ENCODE measurements around the gene UST. TPM values are rescaled to one million over a fixed set of nuclear protein-coding genes. Genes with fewer than 3 reads are reported as not detected.

Gene UST
- total and polyA plus RNA-seq, 4 donors = 8.4 to 21.5 (median 14.1) TPM

DNA sequence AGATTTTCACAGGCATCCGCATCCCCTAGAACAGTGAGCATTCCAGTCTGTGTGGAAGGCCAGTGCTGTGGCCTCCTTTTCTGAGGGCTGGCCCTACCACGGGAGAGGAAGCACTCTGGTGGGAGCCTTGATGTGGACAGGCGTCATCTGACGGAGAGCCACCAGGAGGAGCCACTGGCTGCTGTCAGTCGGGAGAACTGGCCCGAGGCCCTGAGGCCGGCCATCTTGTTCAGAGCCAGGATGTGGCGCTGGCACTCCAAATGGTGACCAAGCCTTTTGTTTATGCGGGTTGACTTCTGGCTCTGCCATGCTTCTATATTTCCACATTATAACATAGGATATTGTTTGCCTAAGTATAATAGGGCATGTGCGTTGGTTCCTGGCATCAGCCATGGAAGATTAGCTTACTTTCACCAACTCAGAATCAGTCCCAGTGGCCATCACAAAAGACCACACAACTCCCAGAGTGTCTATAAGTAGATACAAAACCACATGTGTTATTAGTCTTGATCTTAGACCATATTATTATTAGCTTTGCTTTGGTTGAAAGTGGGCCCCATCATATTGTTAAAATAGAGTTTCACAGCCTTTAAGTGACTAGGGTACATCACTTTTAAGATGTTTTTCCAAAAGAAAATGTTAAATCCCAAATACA lies 296.8 kb downstream of the UST start:
- Histone ChIP-seq H3K27me3 (ENCODE audit: control insufficient read depth in 1 of 2, insufficient read depth in 2 of 2, low read length in 1 of 2) (no peaks in the 10 kb centered on the region), H3K27ac (ENCODE audit: low read depth in 1 of 2, low read length in 2 of 2) (no peak overlapping the region), H3K4me3 (ENCODE audit: low read length in 2 of 2) (no peak overlapping the region), H3K36me3 (ENCODE audit: control insufficient read depth in 1 of 2, insufficient read depth in 2 of 2, low read length in 1 of 2) (peaks cover 0 to 2% of the 10 kb centered on the region in 2 donors), H3K9me3 (ENCODE audit: control insufficient read depth, low read length) (no peaks in the 10 kb centered on the region), H3K4me1 (ENCODE audit: control insufficient read depth in 1 of 2, insufficient read depth in 2 of 2, low read length in 2 of 2) (no peaks in the 10 kb centered on the region)
- intact Hi-C loops (cut with DNase I) = no loop called here
- ATAC-seq (ENCODE audit: low FRiP score) (no peak), DNase-seq (no peak)
- WGBS, 2 donors = 95 to 96% methylated on average over 10 of the region's 10 CpGs

- no peaks in the 10 kb centered on the region for H3K9me3 ChIP-seq (ENCODE audit: control insufficient read depth, low read length)
- DNase-seq = no peak
- peaks cover 0 to 2% of the 10 kb centered on the region in 2 donors for H3K36me3 ChIP-seq (ENCODE audit: control insufficient read depth in 1 of 2, insufficient read depth in 2 of 2, low read length in 1 of 2)
- intact Hi-C loops (cut with DNase I) = no loop called here
- 89 to 90% methylated on average over 8 of the region's 8 CpGs for WGBS, 2 donors
- no peaks in the 10 kb centered on the region for H3K27me3 ChIP-seq (ENCODE audit: control insufficient read depth in 1 of 2, insufficient read depth in 2 of 2, low read length in 1 of 2)
- no peak overlapping the region for H3K27ac ChIP-seq (ENCODE audit: low read depth in 1 of 2, low read length in 2 of 2)
- H3K4me1 ChIP-seq (ENCODE audit: control insufficient read depth in 1 of 2, insufficient read depth in 2 of 2, low read length in 2 of 2) = no peaks in the 10 kb centered on the region
- no peak overlapping the region for H3K4me3 ChIP-seq (ENCODE audit: low read length in 2 of 2)
- no peak for ATAC-seq (ENCODE audit: low FRiP score)
Measured at GRCh38 chr6:149044528-149044927, 297.7 kb downstream of the UST start.

GRCh38 chr6:149045404-149045803 lies 298.6 kb downstream of the UST start:
- WGBS, 2 donors = 95 to 98% methylated on average over 2 of the region's 2 CpGs
- ATAC-seq (ENCODE audit: low FRiP score) = no peak

DNA sequence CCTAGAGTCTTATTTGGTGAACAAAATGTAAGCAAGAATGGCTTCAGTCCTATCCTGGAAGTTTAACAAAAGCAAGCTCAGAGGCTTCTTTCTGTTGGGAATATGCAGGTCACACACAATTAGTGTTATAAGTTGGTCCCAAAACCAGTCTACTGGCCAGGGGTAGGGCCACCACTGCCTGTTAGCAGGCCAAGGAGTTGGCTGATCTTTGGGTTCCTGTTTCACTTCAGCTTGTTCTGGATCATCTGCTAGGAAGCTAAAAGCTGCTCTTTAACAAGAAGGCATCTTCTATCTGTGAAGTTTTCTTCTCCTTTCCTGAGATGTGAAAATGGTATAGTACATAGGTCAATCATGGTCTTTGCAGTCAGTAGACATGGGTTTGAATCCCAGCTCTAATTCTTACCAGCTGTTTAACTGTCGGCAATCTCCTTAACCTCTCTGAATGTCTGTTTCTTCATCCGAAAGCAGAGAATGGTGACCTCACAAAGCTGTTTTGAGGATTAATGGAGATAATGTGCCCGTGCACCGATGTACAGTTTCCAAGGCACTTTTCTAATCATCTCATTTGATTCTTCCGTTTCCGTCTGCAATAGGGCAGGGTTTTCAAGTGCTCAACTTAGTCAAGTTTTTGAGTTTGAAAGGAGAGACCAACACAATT lies 299.5 kb downstream of the UST start:
- no peaks in the 10 kb centered on the region for H3K4me1 ChIP-seq (ENCODE audit: control insufficient read depth in 1 of 2, insufficient read depth in 2 of 2, low read length in 2 of 2)
- 97 to 99% methylated on average over 6 of the region's 6 CpGs for WGBS, 2 donors
- intact Hi-C loops (cut with DNase I) = no loop called here
- H3K9me3 ChIP-seq (ENCODE audit: control insufficient read depth, low read length) = no peaks in the 10 kb centered on the region
- no peak overlapping the region for H3K27ac ChIP-seq (ENCODE audit: low read depth in 1 of 2, low read length in 2 of 2)
- H3K4me3 ChIP-seq (ENCODE audit: low read length in 2 of 2) = no peak overlapping the region
- DNase-seq (no peak), ATAC-seq (ENCODE audit: low FRiP score) (no peak)
- no peaks in the 10 kb centered on the region for H3K27me3 ChIP-seq (ENCODE audit: control insufficient read depth in 1 of 2, insufficient read depth in 2 of 2, low read length in 1 of 2)
- peaks cover 0 to under 1% of the 10 kb centered on the region in 2 donors for H3K36me3 ChIP-seq (ENCODE audit: control insufficient read depth in 1 of 2, insufficient read depth in 2 of 2, low read length in 1 of 2)

More at GRCh38 chr6:149045404-149045803, 298.6 kb downstream of the UST start:
- Histone ChIP-seq H3K9me3 (ENCODE audit: control insufficient read depth, low read length) (no peaks in the 10 kb centered on the region), H3K36me3 (ENCODE audit: control insufficient read depth in 1 of 2, insufficient read depth in 2 of 2, low read length in 1 of 2) (peaks cover 0 to 2% of the 10 kb centered on the region in 2 donors), H3K27ac (ENCODE audit: low read depth in 1 of 2, low read length in 2 of 2) (no peak overlapping the region), H3K4me3 (ENCODE audit: low read length in 2 of 2) (no peak overlapping the region), H3K4me1 (ENCODE audit: control insufficient read depth in 1 of 2, insufficient read depth in 2 of 2, low read length in 2 of 2) (no peaks in the 10 kb centered on the region), H3K27me3 (ENCODE audit: control insufficient read depth in 1 of 2, insufficient read depth in 2 of 2, low read length in 1 of 2) (no peaks in the 10 kb centered on the region)
- no peak for DNase-seq
- intact Hi-C loops (cut with DNase I) = no loop called here

GRCh38 chr6:149046822-149047246 lies 300.0 kb downstream of the UST start:
- no peaks in the 10 kb centered on the region for H3K27me3 ChIP-seq (ENCODE audit: control insufficient read depth in 1 of 2, insufficient read depth in 2 of 2, low read length in 1 of 2)
- no peak overlapping the region for H3K4me3 ChIP-seq (ENCODE audit: low read length in 2 of 2)
- no peak overlapping the region for H3K27ac ChIP-seq (ENCODE audit: low read depth in 1 of 2, low read length in 2 of 2)
- no peak for ATAC-seq (ENCODE audit: low FRiP score)
- no peaks in the 10 kb centered on the region for H3K9me3 ChIP-seq (ENCODE audit: control insufficient read depth, low read length)
- DNase-seq = no peak
- no peaks in the 10 kb centered on the region for H3K36me3 ChIP-seq (ENCODE audit: control insufficient read depth in 1 of 2, insufficient read depth in 2 of 2, low read length in 1 of 2)
- intact Hi-C loops (cut with DNase I) = no loop called here
- no peaks in the 10 kb centered on the region for H3K4me1 ChIP-seq (ENCODE audit: control insufficient read depth in 1 of 2, insufficient read depth in 2 of 2, low read length in 2 of 2)
- 51 to 55% methylated on average over 3 of the region's 3 CpGs for WGBS, 2 donors

- Histone ChIP-seq H3K9me3 (ENCODE audit: control insufficient read depth, low read length) (no peaks in the 10 kb centered on the region), H3K27ac (ENCODE audit: low read depth in 1 of 2, low read length in 2 of 2) (no peak overlapping the region), H3K27me3 (ENCODE audit: control insufficient read depth in 1 of 2, insufficient read depth in 2 of 2, low read length in 1 of 2) (no peaks in the 10 kb centered on the region), H3K4me1 (ENCODE audit: control insufficient read depth in 1 of 2, insufficient read depth in 2 of 2, low read length in 2 of 2) (no peaks in the 10 kb centered on the region), H3K36me3 (ENCODE audit: control insufficient read depth in 1 of 2, insufficient read depth in 2 of 2, low read length in 1 of 2) (no peaks in the 10 kb centered on the region), H3K4me3 (ENCODE audit: low read length in 2 of 2) (no peak overlapping the region)
- ATAC-seq (ENCODE audit: low FRiP score) (no peak), DNase-seq (no peak)
- intact Hi-C loops (cut with DNase I) = no loop called here
- 73 to 76% methylated on average over 2 of the region's 2 CpGs for WGBS, 2 donors
Measured at GRCh38 chr6:149049230-149049629, 302.4 kb downstream of the UST start.

GRCh38 chr6:149050160-149050559 lies 303.3 kb downstream of the UST start:
- no peak for DNase-seq
- 82 to 87% methylated on average over 1 of the region's 1 CpG for WGBS, 2 donors
- Histone ChIP-seq H3K27ac (ENCODE audit: low read depth in 1 of 2, low read length in 2 of 2) (no peak overlapping the region), H3K9me3 (ENCODE audit: control insufficient read depth, low read length) (no peaks in the 10 kb centered on the region), H3K4me1 (ENCODE audit: control insufficient read depth in 1 of 2, insufficient read depth in 2 of 2, low read length in 2 of 2) (no peaks in the 10 kb centered on the region), H3K27me3 (ENCODE audit: control insufficient read depth in 1 of 2, insufficient read depth in 2 of 2, low read length in 1 of 2) (no peaks in the 10 kb centered on the region), H3K36me3 (ENCODE audit: control insufficient read depth in 1 of 2, insufficient read depth in 2 of 2, low read length in 1 of 2) (no peaks in the 10 kb centered on the region), H3K4me3 (ENCODE audit: low read length in 2 of 2) (no peak overlapping the region)
- ATAC-seq (ENCODE audit: low FRiP score) = no peak
- intact Hi-C loops (cut with DNase I) = no loop called here

DNA sequence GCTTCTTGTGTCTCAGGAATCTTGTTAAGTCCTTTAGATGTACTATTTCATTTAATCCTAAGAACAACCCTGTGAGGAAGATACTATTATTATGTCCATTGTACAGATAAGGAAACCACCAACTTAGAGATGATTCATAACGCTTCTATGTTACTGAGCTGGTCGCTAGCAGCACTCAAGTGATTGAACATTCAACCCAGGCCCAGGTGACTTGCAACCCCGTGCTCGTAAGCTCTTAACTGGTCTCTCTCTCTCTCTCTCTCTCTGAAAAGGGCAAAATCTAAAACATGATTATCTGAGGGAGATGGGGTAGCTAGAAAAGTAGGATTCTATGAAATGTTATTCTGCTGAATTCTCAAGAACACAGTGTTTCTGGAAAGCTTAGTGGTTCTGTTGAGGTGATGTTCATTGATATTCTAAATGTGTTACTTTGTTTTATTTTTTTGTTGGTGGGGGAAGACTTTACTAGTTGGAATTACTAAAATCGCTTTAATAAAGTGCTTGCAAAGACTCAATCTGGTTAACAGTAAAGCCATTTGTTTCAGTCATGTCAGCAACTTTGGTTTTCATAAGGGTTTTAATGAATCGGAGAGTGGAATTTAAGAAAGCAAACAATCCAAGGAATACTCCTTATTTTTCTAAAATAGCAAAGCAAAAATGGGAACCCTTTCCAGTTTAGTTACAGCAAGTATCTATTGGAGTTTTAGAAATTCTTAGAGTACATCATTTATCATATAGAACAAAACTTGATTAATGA lies 305.7 kb downstream of the UST start:
- no peak overlapping the region for H3K27ac ChIP-seq (ENCODE audit: low read depth in 1 of 2, low read length in 2 of 2)
- 75 to 82% methylated on average over 6 of the region's 6 CpGs for WGBS, 2 donors
- H3K27me3 ChIP-seq (ENCODE audit: control insufficient read depth in 1 of 2, insufficient read depth in 2 of 2, low read length in 1 of 2) = no peaks in the 10 kb centered on the region
- H3K36me3 ChIP-seq (ENCODE audit: control insufficient read depth in 1 of 2, insufficient read depth in 2 of 2, low read length in 1 of 2) = no peaks in the 10 kb centered on the region
- intact Hi-C loops (cut with DNase I) = no loop called here
- no peaks in the 10 kb centered on the region for H3K4me1 ChIP-seq (ENCODE audit: control insufficient read depth in 1 of 2, insufficient read depth in 2 of 2, low read length in 2 of 2)
- ATAC-seq (ENCODE audit: low FRiP score) (no peak), DNase-seq (no peak)
- H3K9me3 ChIP-seq (ENCODE audit: control insufficient read depth, low read length) = no peaks in the 10 kb centered on the region
- no peak overlapping the region for H3K4me3 ChIP-seq (ENCODE audit: low read length in 2 of 2)

Data from aorta (tissue), 5 donors.